GM21737 (cell line): Measurements from ENCODE around the gene PLXDC2.

Experiments
- ATAC-seq: cut with Tn5 transposase; IDR thresholded peaks from one replicate; pipeline ENCODE4 v1.9.1; 2021; ENCODE audit warnings: mild to moderate bottlenecking, moderate library complexity; ENCODE audit not compliant: unreplicated experiment

Gene PLXDC2

DNA sequence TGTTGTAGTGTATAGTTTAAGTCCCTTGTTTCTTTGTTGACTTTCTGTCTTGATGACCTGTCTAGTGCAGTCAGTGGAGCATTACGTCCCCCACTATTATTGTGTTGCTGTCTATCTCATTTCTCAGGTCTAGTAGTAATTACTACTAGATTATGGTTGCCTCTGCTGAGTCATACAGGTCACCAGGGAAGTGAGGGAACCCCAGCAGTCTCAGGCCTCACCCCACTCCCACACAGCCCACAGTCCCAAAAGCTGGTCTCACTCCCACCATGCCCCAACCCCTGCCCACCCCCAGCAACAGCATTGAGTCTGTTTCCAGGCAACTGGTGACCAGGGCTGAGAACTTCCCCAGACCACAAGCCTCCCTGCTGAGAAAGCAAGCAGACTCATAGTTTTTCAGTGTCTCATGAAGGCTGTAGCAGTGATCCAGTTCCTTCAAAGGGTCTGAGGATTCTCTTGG lies 88.0 kb downstream of the PLXDC2 start:
- peak; percentile 85 for ATAC-seq

DNA sequence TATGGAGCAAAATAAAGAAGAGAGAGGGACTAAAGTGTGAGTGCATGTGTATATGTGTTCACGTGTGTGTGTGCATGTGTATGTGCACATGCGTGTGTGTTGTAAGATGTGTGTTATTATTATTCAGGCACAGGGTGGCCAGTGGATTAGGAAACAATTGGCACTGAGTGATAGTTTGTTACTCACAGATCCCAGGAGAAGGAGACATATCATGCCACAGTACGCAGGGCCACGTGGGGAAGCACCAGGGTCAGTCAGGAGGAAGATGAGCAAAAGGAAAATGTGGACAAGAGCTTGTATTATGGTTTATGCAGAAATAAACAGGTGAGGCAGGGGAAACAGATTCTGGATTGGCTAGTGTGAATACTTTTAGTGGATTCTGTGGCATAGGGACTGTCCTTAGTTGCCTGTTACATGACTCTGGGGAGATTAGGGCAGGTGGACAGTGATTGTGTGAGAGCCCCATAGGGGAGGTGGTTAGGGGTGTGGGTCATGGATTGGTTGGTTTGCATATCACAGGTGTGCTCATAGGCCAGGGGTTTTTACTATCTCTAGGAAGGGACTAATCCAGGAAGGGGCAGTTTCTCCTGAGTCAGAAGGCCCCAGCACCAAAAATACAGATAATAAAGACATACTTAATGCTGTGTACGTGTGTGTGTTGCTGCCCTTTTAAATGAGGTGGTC lies 90.0 kb downstream of the PLXDC2 start:
- no peak for ATAC-seq

DNA sequence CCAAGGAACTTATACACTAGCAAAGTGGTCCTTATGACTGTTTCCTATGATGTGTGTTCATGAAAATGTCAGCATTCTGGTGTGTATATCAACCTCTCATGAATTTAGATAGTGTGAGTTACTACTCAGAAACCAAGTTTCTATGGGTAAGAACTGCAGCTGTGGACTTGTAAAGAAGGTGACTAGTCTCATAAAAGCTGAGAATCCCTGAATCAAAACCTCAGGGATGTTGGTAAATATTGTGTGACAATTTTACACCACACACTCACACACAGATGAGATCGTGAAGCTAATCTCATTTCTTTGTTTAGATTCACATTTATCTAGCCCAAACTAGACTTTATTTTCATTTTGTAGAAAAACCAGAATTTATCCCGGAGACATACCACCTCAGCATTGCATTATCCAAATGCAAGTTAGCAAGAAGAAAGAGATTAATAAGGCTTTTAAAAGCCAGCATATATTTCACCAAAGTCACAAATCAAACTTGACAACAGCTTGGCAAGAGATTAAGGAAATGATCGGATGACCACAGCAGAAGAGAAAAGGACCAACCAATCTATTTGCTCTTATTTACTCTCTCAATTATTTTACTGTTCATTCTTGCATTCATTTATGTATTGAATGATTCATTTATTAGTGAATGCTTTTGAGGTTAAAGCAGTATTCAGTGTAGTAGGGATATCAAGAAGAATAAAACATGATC lies 92.9 kb downstream of the PLXDC2 start:
- ATAC-seq: no peak

DNA sequence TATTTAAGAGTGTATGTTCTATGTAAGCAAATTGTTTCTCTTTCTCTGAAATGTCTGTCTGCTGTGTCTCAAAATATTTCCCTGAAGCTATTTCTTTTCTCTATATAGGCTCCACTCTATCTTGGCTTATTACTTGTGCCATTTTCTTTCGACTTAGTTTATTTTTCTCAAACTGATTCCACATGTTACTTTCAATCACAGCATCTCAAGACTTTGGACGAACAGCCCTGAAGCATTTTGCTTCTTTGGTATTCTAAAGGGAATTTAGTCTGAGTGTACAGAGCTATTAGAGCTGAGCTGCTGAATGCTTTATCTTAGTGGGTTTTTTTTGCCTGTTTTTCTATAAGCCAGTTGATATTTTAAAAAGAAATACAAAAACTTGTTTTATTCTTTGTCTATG lies 95.7 kb downstream of the PLXDC2 start:
- no peak for ATAC-seq

DNA sequence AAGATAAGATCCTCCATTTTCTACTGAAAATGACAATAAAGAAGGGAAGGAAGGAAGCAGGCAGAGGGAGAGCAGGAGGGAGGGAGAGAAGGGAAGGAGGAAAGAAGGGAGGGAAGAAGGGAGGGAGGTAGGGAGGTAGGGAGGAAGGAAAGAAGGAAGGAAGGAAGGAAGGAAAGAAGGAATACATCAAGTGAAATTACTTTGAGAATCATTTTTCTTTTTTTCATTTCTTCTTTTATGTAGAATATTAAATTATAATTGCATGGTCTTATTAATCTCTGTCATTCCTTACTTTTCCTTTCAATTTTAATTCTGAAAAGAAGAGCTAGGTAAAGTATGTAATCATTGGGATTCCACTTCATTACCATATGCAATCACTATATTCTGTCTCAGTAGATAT lies 97.8 kb downstream of the PLXDC2 start:
- ATAC-seq: no peak

DNA sequence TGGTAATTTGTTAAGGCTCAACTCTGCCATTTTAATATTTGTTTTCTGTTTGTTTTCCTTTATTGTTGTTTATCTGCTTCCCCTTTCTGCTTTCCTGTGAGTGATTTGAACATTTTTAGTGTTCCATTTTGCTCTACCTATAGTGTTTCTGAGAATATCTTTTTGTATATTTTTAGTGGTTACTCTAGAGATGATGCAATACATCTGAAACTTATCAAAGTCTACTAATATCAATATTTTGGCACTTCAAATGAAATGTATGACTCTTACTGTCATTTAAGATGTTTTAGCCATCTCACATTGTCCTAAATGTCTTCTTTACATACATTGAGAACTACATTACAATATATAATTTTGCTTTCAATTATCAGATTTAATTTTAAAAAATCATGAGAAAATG lies 98.9 kb downstream of the PLXDC2 start:
- no peak for ATAC-seq

DNA sequence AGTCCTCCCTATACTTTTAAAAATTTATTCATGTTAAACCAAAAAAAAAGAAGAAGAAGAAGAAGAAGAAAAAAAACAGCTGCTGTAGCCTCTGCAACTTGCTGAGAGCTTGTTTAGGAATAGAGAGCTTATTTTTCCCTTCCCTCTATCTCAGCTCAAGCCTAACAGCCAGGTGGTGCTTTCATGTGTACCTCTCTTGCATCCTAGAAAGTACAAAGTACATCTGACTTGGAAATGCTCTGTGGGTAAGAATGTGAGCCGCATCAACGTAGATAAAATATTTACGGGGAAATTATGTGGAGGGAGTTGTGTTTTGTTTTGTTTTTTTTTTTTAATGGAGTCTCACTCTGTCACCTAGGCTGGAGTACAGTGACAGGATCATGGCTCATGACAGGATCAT lies 99.6 kb downstream of the PLXDC2 start:
- ATAC-seq: no peak

DNA sequence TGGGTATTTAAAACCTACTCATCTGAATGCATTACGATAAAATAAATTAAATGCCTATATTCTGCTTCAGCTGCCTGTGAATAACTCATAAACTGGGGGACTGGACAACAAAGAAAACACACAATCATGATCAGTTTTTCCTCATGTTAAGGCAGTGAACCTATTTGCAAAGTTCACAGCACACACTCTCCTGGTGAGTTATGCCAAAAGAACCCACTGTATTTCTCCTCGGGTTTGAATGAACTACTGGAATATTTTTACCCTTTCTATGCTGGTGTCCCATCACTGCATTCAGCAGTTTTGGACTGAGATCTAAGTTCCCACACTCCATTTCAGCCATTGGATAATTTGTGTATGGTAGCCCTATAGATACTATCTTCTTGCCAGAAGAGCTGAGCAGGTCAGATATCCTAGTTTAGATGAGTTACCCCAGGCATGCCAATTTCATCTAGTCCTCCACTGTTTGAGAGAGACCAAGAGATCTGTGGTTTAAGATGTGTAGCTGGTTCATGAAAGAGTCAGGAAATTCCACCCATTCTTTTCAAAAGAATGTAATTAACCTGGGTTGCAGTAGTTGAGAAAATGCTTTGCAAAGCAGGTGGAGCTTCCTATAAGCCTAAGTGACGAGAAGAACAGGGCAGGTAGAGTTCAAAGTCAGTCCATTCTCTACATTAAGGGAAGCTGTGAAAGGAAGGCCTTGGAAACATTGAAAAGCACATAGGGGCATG lies 101.7 kb downstream of the PLXDC2 start:
- ATAC-seq: no peak

DNA sequence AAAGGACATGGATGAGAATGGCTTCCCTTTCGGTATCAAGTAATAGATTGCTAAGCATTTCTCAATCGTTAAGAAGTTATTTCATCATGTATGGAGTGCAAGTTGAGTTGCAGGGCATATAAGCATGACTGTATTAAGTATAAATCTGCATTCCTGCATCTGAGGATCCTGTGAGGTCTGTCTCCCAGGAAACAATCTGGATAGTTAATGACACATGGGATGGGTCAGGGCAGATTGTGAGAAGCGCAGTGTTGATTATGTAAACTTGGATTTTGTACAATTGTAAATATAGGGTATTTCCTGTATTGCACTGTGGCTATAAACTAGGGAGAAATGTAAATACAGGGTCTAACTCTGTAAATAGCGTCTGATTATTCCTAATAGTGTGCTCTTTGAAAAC lies 102.6 kb downstream of the PLXDC2 start:
- no peak for ATAC-seq

DNA sequence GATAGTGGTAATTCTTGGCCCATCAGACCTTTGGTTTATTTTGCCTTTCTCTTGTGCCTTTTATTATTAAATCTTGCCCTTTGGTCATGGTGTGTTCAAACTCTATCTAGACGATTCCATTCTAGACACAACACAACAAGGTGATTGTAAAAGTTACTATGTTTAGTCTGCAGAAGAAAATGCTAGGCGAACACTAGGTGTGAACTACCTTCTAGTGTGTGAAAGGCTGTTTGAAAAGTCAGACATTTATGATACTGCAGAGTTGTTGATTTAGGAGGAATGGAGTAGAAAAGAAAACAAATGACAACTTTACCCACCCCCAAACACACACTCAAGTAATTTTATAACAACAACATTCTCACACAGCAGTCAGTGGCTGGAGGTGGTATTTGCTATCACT lies 103.4 kb downstream of the PLXDC2 start:
- no peak for ATAC-seq

DNA sequence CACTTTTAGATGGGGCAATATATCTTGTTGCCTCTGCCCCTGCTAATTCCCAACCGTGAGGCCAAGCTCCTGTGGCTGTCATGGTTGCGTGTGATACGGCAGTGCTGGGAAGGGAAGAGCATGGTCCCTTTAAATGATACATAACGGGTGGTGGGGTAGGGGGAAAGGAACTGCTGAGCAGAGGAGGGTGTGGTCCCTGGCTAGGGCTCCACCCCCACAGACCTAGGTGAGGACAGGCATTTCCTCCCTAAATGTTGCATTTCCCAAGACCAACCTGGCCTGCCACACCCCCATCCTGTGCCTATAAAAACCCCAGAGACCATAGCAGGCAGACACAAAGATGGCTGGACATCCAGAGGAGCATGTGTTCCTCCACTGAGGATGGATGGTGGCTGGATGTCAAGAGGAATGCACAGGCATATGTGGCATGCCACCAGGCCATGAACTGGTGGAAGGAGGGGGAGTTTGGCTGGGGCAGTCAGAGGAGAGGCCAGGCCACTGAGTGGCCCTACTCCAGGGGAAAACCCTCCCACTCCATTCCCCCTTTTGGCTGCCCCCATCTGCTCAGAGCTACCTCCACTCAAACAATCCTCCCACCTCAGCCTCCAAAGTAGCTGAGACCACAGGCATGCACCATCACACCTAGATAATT lies 104.0 kb downstream of the PLXDC2 start:
- no peak for ATAC-seq

DNA sequence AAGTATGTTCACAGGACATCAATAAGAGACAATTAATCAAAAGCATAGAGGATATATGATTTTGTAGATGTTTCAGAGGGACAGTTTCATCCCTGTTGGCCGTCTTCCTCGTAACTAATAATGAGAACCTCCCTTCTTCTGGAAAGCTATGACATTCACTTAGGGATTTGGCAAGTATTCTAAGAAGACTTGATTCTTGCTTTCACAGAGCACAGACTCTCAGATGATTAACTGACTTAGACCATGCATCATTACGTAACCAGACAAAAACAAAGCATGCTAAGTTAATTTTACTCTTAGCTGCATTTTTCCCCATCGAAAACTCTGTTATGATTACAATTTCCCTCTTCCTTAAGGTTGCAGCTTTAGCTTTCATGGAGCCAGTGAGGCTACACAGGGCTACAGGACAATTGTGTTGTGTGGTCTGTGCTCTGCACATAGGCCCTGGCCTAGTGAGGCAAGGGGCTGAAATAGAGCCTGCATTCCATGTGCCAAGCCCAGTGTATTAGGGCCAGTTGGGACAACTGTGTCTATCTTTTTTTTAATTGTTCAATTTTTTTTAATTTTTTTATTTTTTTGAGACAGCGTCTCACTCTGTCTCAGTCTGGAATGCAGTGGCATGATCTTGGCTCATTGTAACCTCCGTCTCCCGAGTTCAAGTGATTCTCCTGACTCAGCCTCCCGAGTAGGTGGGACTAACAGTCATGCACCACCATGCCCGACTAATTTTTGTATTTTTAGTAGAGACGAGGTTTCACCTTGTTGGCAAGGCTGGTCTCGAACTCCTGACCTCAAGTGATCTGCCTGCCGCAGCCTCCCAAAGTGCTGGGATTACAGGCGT lies 105.3 kb downstream of the PLXDC2 start:
- no peak for ATAC-seq

DNA sequence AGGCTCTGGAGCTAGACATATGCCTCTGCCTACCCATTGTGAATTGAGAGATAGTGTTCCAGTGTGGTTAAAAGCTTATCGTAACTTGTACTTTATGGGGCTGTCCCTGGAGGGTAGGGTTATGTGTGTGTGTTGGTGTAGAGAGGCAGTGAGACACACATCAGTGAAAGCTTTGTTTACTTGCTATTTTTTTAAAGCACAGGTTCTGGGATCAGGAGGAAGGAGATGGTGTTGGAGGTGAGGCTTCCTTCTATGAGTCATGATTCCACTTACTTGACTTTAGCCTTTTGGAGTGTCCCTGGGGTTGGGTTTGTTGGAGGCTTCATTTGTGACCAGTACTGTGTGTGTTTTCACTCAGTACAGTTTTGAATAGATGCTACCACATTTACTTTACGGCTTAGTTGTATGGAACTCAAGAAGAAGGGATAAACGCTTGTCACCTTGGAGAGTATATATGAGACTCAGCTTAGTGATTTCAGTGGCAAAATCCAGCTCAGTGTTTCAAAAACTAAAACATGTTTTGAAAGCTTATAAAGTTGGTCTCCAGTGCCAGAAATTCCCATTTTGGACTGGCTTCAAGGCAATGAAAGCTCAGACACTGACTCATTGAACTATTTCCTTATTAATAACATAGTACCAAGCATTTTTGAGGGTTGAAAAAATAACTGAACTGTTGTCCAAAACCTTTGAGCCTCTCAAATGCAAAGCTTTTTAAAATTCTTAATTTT lies 106.2 kb downstream of the PLXDC2 start:
- ATAC-seq: no peak

DNA sequence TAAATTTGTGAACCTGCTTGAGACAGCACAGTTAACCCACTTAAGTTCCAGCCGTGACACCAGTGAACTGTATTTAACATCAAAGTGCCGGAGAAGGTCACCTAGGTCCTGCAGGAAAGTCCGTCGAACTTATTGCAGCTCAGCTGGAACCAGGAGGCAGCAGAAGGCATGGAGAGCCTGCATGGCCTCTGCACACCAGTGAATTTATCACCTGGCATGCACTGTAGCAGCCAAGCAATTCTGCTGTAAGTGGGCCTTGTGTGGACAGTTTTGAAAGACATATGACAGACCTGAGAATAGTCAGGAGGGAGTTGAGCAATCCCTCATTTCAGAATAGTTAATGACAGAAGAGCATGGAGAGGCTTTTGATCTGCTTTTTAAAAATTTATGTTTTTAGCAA lies 108.8 kb downstream of the PLXDC2 start:
- no peak for ATAC-seq

DNA sequence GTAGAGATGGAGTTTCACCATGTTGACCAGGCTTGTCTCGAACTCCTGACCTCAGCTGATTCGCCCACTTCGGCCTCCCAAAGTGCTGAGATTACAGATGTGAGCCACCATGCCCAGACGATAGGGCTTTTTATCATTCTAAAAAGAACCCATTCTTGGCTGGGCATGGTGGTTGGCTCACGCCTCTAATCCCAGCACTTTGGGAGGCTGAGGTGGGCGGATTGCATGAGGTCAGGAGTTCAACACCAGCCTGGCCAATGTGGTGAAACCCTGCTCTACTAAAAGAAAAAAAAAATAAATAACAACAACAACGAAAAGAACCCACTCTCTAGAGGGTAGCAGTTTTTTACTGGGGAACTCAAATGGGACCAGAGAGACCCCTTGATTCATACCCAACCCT lies 112.7 kb downstream of the PLXDC2 start:
- ATAC-seq: no peak

DNA sequence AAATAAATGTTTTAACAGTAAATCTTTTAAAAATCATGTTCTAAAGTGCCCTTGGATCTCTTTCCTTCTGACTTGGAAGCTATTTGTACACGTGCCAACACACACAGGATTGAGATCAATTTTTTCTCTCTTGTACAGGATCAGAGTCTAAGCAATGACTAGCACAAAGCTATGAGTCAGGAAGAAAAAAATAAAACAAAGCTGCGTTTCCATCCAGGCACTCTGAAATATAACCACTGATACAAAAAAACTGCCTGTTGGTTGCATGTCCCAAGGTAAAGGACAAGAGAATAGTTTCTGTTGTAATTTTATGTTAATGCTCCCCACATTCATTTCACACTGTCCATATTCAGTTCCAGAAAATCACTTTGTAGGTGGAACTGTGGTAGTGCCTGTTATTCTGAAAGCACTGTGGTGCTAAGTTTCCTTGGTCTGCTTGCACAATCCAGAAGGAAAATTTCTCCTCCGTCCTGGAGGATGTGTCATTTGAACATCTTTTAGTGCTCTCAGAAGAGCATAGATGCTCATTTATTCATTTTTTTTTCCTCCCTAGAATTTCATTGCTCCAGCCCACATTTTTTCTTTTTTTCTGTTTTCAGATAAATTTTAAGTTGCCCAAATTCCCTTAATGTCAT lies 113.4 kb downstream of the PLXDC2 start:
- ATAC-seq: no peak

DNA sequence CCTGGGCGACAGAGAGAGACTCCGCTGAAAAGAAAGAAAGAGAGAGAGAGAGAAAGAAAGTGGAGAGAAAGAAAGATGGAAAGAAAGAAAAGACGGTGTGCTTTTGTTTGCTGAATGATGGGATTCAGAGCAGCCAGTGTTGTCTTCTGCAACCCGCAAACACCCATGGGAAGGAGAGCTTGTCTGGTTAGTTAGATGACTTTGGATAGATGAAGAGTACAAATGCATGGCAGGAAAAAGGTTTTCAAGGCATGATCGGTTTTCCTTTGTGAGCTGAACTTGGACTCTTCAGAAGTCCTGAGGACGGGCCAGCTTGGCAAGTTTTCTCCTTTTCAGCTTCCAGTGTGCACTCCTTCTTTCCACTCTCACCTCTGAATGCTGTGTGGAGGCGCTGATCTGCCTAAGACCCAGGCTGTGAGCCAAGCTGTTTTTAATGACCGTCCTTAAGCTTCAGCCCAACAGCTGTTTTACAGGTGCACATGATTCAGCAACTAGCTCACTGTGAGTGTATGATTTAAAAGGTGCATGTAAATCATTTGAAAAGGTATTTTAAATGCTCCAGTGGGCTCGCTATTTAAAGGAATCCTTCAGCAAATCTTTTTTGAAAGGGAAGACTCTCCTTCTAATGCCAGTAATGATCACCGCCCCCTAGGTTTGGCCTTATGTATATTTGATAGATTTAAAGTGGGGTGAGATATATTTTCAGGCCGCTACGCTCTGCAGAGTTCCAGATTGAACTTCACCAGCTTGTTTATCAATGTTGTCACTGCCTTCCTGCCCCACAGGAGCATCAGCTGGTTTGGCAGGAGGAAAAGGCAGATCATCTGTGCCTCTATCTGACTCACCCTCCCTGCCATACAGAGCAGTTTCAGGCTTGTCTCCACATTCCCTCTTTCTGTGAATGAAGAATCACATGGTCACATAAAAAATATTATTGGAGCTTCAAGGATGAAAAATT lies 115.0 kb downstream of the PLXDC2 start:
- no peak for ATAC-seq

DNA sequence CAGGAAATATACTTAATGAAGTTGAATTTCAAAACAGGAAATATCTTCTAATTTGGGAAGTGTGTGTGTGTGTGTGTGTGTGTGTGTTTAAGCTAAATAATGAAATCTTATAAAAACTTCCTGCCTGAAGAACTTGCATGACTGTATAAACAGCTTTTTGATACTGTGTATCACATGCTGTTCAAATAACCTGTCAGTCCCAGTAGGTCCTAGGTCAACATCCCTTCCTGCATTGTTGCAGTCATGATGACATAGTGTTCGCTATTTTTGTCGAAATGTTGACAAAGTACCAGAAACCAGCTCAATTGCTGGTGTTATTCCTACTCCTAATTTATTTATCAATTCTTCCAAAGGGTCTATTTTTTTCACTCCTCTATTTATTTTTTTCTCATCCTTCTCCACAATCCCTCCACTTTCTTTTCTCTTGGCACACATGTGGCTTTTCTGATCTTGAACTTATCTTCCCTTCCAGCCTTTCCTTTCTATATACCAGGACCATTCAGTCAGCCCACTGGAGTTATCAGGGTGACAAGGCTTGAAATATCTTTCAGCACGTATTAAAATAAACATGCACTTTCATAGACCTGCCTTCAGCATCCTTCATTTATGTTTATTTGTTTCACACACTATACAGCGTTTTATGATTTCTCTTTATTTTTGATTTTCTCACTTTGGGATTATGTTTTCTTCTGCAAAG lies 115.8 kb downstream of the PLXDC2 start:
- ATAC-seq: no peak
